ENCODE data around the gene DST.

The DST gene

DNA sequence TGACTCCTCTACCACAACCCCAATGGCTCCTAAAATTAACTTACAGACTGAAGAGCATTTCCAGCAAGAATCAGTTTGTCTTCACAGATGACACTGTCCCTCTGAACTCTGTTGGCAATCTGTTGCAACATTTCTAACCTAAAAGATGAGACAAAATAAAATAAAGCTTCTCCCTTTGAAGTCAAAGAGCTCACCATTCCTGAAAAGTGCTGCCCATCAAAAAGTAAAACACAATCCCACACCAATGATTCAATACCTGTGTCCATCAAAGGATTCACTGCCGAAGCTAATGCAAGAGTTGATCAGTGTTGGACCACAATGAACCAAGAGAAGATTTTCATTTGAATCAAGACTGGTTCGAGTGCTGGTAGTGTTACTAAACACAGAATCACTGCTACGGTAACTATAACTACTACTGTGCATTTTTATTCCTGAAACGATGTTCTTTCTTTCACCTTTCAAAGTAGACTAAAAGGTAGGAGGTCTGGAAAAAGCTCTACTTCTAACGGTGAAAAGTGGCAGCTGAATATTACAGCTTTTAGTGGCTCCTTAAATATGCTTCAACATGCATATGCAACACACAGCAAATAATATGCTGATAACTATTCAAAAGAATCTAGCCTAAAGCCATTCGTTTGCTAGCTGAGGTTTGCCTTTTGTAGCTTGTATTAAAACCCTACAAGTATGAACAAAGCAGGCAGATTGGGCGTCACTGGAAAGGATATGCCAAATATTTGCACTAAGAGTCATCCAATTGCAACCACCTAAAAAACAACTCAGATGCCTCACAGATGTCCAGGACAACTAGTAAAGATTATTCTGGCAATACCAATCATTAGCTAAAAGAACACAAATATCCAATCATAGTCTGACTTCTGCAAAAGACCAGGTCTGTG lies at the start of gene DST:
DST (minus strand) TSS at position 524 of the 896 bp plus-strand sequence.
- Mint-ChIP-seq H3K4me1 (no peaks in the 10 kb centered on the region), H3K9me3 (no peaks in the 10 kb centered on the region)
- no peak for DNase-seq

DNA sequence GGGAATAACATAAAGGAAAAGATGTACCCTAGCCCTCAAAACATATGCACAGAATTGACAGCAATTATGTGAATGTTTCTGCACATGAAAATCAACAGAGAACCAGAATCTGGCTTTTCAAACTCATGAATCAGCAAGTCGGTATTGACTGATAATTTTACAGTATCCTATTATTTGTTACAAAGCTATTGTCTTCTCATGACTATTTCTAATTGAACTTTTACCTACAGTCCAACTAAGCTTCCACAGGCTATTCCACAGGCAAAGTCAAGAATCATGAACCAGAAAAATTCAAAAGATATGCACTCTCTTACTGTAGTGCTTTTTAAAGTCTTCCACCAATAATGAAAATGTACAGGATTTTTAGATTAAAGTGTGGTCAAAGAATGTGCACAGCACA lies 49.1 kb upstream of the DST start:
- Mint-ChIP-seq H3K27ac (no peak overlapping the region), H3K4me1 (no peaks in the 10 kb centered on the region), H3K9me3 (no peaks in the 10 kb centered on the region), H3K36me3 (ENCODE audit: low read depth) (no peaks in the 10 kb centered on the region), H3K4me3 (no peak overlapping the region), H3K27me3 (no peaks in the 10 kb centered on the region)
- DNase-seq = no peak
- no peak for ATAC-seq

More for the DNA sequence above, at the start of gene DST:
- no peak within 1 kb of the TSS for H3K27ac Mint-ChIP-seq
- no peaks in the 10 kb centered on the region for H3K36me3 Mint-ChIP-seq (ENCODE audit: low read depth)
- H3K4me3 Mint-ChIP-seq = no peak within 1 kb of the TSS
- no peaks in the 10 kb centered on the region for H3K27me3 Mint-ChIP-seq
- no peak for ATAC-seq

DNA sequence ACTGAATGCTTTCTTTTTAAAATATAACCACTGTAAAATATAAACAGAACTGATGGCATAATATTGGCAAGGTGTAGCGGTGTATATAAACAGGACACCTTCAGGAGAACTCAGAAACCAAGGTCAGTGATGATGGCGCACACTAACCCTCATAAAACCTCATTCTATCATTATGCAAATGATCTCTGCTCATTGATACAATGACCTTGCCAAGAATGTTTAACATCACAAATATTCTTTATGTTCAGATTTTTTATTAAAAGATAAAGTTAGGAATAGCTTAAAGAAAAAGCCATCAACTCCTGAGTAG lies 48.6 kb upstream of the DST start:
- no peak overlapping the region for H3K4me3 Mint-ChIP-seq
- DNase-seq (no peak), ATAC-seq (no peak)
- no peaks in the 10 kb centered on the region for H3K4me1 Mint-ChIP-seq
- no peak overlapping the region for H3K27ac Mint-ChIP-seq
- H3K27me3 Mint-ChIP-seq = no peaks in the 10 kb centered on the region
- no peaks in the 10 kb centered on the region for H3K36me3 Mint-ChIP-seq (ENCODE audit: low read depth)
- no peaks in the 10 kb centered on the region for H3K9me3 Mint-ChIP-seq

- Mint-ChIP-seq H3K27me3 (no peaks in the 10 kb centered on the region), H3K27ac (no peak overlapping the region), H3K4me1 (no peaks in the 10 kb centered on the region), H3K36me3 (ENCODE audit: low read depth) (no peaks in the 10 kb centered on the region), H3K9me3 (no peaks in the 10 kb centered on the region), H3K4me3 (no peak overlapping the region)
- ATAC-seq (no peak), DNase-seq (no peak)
Observed at GRCh38 chr6:56690519-56691285, 48.0 kb upstream of the DST start.

GRCh38 chr6:56689663-56690062 lies 47.0 kb upstream of the DST start:
- Mint-ChIP-seq H3K9me3 (no peaks in the 10 kb centered on the region), H3K27ac (no peak overlapping the region), H3K4me3 (no peak overlapping the region), H3K36me3 (ENCODE audit: low read depth) (no peaks in the 10 kb centered on the region), H3K4me1 (no peaks in the 10 kb centered on the region), H3K27me3 (no peaks in the 10 kb centered on the region)
- DNase-seq (no peak), ATAC-seq (no peak)

GRCh38 chr6:56689114-56689513 lies 46.4 kb upstream of the DST start:
- ATAC-seq = no peak
- no peak overlapping the region for H3K27ac Mint-ChIP-seq
- no peaks in the 10 kb centered on the region for H3K4me1 Mint-ChIP-seq
- no peaks in the 10 kb centered on the region for H3K9me3 Mint-ChIP-seq
- DNase-seq = no peak
- no peaks in the 10 kb centered on the region for H3K36me3 Mint-ChIP-seq (ENCODE audit: low read depth)
- H3K4me3 Mint-ChIP-seq = no peak overlapping the region
- no peaks in the 10 kb centered on the region for H3K27me3 Mint-ChIP-seq

GRCh38 chr6:56688521-56688920 lies 45.8 kb upstream of the DST start:
- Mint-ChIP-seq H3K9me3 (no peaks in the 10 kb centered on the region), H3K36me3 (ENCODE audit: low read depth) (no peaks in the 10 kb centered on the region), H3K4me3 (no peak overlapping the region), H3K27me3 (no peaks in the 10 kb centered on the region), H3K27ac (no peak overlapping the region), H3K4me1 (no peaks in the 10 kb centered on the region)
- DNase-seq (no peak), ATAC-seq (no peak)

GRCh38 chr6:56687551-56687950 lies 44.9 kb upstream of the DST start:
- no peak for ATAC-seq
- H3K4me1 Mint-ChIP-seq = no peaks in the 10 kb centered on the region
- no peaks in the 10 kb centered on the region for H3K27me3 Mint-ChIP-seq
- no peaks in the 10 kb centered on the region for H3K36me3 Mint-ChIP-seq (ENCODE audit: low read depth)
- H3K27ac Mint-ChIP-seq = no peak overlapping the region
- no peak for DNase-seq
- H3K4me3 Mint-ChIP-seq = no peak overlapping the region
- no peaks in the 10 kb centered on the region for H3K9me3 Mint-ChIP-seq

DNA sequence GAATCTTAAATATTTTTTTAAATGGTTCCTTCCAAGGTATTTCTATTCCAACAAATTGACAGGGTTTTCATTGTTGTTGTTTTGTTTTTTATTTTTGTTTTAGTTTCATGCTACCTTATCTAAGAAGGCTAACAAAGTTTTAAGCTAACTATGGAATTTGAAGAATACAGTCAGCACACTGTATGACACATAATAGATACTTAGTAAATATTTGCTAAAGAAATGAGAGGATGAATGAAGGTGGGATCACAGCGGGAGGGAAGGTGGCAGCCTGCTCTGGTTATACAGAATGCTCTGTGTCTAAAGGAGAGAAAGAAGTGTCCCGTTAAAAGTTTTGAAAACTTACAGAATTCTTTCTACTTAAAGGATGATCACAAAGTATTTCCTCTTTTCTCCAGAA lies 43.7 kb upstream of the DST start:
- Mint-ChIP-seq H3K4me3 (no peak overlapping the region), H3K27ac (no peak overlapping the region)
- no peak for DNase-seq

GRCh38 chr6:56685994-56686393 lies 43.3 kb upstream of the DST start:
- DNase-seq (no peak), ATAC-seq (no peak)
- no peaks in the 10 kb centered on the region for H3K9me3 Mint-ChIP-seq
- no peak overlapping the region for H3K27ac Mint-ChIP-seq
- H3K36me3 Mint-ChIP-seq (ENCODE audit: low read depth) = no peaks in the 10 kb centered on the region
- no peaks in the 10 kb centered on the region for H3K27me3 Mint-ChIP-seq
- H3K4me3 Mint-ChIP-seq = no peak overlapping the region
- no peaks in the 10 kb centered on the region for H3K4me1 Mint-ChIP-seq

More for the DNA sequence above, 43.7 kb upstream of the DST start:
- Mint-ChIP-seq H3K9me3 (no peaks in the 10 kb centered on the region), H3K27me3 (no peaks in the 10 kb centered on the region), H3K36me3 (ENCODE audit: low read depth) (no peaks in the 10 kb centered on the region), H3K4me1 (no peaks in the 10 kb centered on the region)
- ATAC-seq = no peak

DNA sequence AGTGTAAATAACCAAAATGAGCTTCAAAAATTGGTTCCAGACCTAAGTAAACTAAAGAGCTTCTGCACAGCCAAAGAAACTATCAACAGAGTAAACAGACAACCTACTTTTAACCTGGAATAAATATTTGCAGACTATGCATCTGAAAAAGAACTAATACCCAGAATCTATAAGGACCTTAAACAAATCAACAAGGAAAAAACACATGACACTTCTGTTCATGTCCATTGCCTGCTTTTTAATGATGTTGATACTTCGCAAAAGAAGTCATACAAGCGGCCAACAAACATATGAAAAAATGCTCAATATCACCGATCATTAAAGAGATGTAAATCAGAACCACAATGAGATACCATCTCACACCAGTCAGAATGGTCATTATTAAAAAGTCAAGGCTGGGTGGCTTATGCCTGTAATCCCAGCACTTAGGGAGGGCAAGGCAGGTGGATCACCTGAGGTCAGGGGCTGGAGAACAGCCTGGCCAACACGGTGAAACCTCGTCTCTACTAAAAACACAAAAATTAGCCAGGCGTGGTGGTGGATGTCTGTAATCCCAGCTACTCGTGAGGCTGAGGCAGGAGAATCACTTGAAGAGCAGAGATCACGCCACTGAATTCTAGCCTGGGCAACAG lies 42.5 kb upstream of the DST start:
- DNase-seq (no peak), ATAC-seq (no peak)
- no peak overlapping the region for H3K4me3 Mint-ChIP-seq
- H3K27ac Mint-ChIP-seq = no peak overlapping the region
- no peaks in the 10 kb centered on the region for H3K9me3 Mint-ChIP-seq
- no peaks in the 10 kb centered on the region for H3K4me1 Mint-ChIP-seq
- no peaks in the 10 kb centered on the region for H3K36me3 Mint-ChIP-seq (ENCODE audit: low read depth)
- H3K27me3 Mint-ChIP-seq = no peaks in the 10 kb centered on the region

- ATAC-seq (no peak), DNase-seq (no peak)
- Mint-ChIP-seq H3K27me3 (no peaks in the 10 kb centered on the region), H3K4me1 (no peaks in the 10 kb centered on the region), H3K36me3 (ENCODE audit: low read depth) (no peaks in the 10 kb centered on the region), H3K4me3 (no peak overlapping the region), H3K9me3 (no peaks in the 10 kb centered on the region), H3K27ac (no peak overlapping the region)
Observed at GRCh38 chr6:56684342-56685101, 41.8 kb upstream of the DST start.

- ATAC-seq (no peak), DNase-seq (no peak)
- Mint-ChIP-seq H3K4me3 (no peak overlapping the region), H3K36me3 (ENCODE audit: low read depth) (no peaks in the 10 kb centered on the region), H3K27me3 (no peaks in the 10 kb centered on the region), H3K9me3 (no peaks in the 10 kb centered on the region), H3K4me1 (no peaks in the 10 kb centered on the region), H3K27ac (no peak overlapping the region)
Observed at GRCh38 chr6:56683882-56684281, 41.2 kb upstream of the DST start.

GRCh38 chr6:56682635-56683034 lies 39.9 kb upstream of the DST start:
- no peak overlapping the region for H3K27ac Mint-ChIP-seq
- H3K36me3 Mint-ChIP-seq (ENCODE audit: low read depth) = no peaks in the 10 kb centered on the region
- H3K9me3 Mint-ChIP-seq = no peaks in the 10 kb centered on the region
- DNase-seq (no peak), ATAC-seq (no peak)
- H3K27me3 Mint-ChIP-seq = no peaks in the 10 kb centered on the region
- no peaks in the 10 kb centered on the region for H3K4me1 Mint-ChIP-seq
- H3K4me3 Mint-ChIP-seq = no peak overlapping the region

Measured in activated naive CD8-positive, alpha-beta T cell treated with anti-CD3 and anti-CD28 coated beads, Interleukin-2, amount 50 U/mL, for 24 hours (primary cell).